ENCODE data around the gene ATP8A2.
"Not testable (repeated sequence)": the region's sequence is repeated elsewhere in the genome, so short reads cannot be mapped to it uniquely, and the experiment has no call there.

ATP8A2 gene

GRCh38 chr13:25371875-25372283, at the start of gene ATP8A2:
ATP8A2 (plus strand) TSS chr13:25371974; CDS start chr13:25372213, 239 bp downstream.
- DNase-seq (ENCODE audit: low spot score) = no peak

GRCh38 chr13:25324100-25324499, 47.7 kb upstream of the ATP8A2 start:
- DNase-seq (ENCODE audit: low spot score) = no peak

DNA sequence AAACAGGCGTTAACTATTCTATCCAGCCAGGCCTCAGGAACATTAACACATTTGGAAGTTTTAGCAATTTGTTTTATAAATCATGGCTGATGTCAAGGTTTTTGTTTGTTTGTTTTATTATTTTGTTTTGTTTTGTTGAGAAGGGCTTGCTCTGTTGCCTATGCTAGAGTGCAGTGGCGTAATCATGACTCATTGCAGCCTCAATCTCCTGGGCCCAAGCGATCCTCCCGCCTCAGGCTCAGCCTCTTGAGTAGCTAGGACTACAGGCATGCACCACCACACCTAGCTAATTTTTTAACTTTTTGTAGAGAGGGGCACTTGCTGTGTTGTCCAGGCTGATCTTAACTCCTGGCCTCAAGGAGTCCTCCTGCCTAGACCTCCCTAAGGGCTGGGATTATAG, 42.1 kb upstream of the ATP8A2 start:
- DNase-seq (ENCODE audit: low spot score) = no peak

GRCh38 chr13:25330541-25330940, 41.2 kb upstream of the ATP8A2 start:
- DNase-seq (ENCODE audit: low spot score) = no peak

- no peak for DNase-seq (ENCODE audit: low spot score)
These were observed 35.9 kb upstream of the ATP8A2 start for GRCh38 chr13:25335856-25336255.

DNA sequence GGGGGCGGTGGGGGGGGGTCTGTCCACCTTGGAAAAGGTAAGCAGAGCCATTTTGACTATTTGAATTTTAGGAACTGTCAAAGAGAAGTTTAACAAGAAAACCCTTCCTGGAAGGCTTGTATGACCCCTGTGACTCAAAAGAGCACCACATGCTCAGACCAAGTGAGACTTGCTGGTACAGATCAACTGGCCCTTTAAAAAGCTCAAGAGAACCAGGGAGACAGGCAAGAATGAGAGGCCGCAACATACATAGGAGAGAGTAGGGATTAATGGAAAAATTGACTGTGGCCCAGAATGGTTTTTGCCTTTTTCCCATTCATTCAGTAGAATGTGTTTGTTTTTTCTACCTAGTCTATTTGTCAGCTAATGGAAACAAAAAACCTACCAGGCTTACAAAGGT, 26.2 kb upstream of the ATP8A2 start:
- DNase-seq (ENCODE audit: low spot score) = no peak

DNA sequence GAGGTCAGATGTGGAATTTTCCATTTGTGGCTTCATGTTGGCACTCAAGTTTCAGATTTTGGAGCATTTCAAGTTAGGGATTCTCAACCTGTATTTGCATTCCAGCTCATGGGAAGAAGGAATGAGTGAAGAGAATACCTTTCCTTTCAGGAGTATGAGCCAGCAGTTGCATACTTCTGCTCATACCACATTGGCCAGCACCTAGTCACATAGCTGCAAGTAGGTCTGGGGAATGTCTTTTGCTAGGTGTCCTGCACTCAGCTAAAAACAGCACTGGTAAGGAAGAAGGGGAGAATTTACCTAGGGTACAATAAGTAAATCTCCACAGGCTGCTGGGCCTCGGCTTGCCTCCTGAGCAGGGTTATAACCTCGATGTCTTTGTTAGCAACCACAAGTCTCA, 24.6 kb upstream of the ATP8A2 start:
- no peak for DNase-seq (ENCODE audit: low spot score)

DNA sequence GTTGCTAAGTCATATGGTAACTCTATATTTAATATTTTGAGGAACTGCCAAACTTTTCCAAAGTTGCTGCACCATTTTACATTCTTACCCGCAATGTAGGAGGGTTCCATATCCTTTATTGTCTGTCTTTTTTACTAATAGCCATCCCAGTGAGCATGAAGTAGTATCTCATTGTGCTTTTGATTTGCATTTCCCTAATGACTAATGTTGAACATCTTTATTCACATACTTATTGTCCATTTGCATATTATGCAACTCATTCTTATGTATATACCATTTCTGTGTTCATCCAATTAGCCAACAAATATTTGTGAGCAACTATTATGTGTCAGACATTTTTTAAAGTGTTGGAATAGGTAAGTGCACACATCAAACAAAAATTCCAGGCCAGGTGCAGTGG, 20.4 kb upstream of the ATP8A2 start:
- DNase-seq (ENCODE audit: low spot score) = no peak

DNA sequence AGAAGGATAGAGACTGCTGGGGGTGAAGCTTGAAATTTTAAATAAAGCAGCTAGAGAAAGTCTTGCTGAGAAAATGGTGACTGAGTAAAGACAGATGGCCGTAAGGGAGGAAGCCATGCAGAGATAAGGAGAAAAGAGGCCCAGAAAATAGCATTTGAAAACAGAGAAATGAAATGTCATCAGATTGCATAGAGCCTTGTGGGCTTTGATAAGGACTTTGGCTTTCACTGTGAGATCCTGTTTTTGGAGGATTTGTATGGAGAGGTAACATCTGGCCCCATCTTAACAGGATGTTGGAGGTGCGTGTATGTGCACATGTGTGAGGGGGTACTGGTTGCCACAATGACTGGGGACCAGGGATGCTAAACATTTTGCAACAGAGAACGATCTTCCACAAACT, 19.5 kb upstream of the ATP8A2 start:
- DNase-seq (ENCODE audit: low spot score) = no peak

- no peak for DNase-seq (ENCODE audit: low spot score)
These were observed 19.0 kb upstream of the ATP8A2 start for GRCh38 chr13:25352806-25353205.

- DNase-seq (ENCODE audit: low spot score) = no peak
These were observed 18.4 kb upstream of the ATP8A2 start for GRCh38 chr13:25353344-25353743.

DNA sequence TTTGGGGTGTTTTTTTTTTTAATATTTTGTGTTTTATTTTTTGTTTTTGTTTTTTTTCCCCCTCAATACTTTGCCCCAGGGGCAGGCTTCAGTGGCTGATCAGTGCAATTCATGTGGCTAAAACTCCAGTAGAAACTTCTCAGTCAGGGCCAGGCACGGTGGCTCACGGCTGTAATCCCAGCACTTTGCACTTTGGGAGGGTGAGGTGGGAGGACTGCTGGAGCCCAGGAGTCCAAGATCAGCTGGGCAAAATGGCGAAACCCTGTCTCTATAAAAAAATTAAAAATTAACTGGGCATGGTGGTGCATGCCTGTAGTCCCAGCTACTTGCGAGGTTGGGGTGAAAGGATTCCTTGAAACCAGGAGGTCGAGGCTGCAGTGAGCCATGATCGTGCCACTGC, 17.4 kb upstream of the ATP8A2 start:
- DNase-seq (ENCODE audit: low spot score) = no peak

DNA sequence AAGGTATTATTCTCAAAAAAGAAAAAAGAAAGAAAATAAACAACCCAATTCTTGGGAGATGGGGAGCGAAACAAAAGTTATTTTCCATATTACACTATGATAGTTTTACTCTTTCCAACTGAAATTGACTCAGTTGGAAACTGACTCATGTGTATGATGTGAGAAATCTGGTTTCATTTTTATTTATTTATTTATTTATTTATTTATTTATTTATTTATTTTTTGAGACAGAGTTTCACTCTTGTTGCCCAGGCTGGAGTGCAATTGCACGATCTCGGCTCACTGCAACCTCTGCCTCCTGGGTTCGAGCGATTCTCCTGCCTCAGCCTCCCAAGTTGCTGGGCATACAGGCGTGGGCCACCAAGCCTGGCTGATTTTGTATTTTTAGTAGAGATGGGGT, 11.3 kb upstream of the ATP8A2 start:
- not testable (repeated sequence) for DNase-seq (ENCODE audit: low spot score)

GRCh38 chr13:25365720-25366235, 6.0 kb upstream of the ATP8A2 start:
- DNase-seq (ENCODE audit: low spot score) = no peak

- no peak for DNase-seq (ENCODE audit: low spot score)
These were observed 458 bp upstream of the ATP8A2 start for GRCh38 chr13:25371158-25371874.

GRCh38 chr13:25372284-25373081, 709 bp downstream of the ATP8A2 start:
- DNase-seq (ENCODE audit: low spot score) = no peak

DNA sequence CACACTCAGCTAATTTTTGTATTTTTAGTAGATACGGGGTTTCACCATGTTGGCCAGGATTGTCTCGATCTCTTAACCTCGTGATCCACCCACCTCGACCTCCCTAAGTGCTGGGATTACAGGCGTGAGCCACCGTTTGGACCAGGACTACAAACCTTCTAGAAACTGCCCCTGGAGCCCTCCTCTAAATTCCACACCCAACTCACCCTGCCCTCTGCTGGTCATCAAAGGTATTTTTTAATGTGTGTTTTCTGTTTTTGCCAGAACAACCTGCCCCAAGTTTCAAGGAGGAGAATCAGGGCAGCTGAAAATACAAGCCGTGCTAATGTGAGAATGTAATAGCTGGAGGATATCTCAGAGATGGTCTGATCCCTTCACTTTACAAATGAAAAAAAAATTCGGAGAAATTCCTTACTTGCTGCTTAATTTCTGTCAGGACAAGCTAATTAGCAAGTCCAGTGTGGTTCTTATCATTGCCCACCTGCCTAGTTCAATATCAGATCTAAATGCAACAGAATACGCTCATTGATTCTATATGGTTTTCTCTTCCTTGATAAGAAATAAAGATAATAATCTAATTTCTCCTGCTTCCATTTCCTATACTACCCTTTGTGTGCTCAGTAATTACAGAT, 4.1 kb downstream of the ATP8A2 start:
- DNase-seq (ENCODE audit: low spot score) = peak; percentile 60

DNA sequence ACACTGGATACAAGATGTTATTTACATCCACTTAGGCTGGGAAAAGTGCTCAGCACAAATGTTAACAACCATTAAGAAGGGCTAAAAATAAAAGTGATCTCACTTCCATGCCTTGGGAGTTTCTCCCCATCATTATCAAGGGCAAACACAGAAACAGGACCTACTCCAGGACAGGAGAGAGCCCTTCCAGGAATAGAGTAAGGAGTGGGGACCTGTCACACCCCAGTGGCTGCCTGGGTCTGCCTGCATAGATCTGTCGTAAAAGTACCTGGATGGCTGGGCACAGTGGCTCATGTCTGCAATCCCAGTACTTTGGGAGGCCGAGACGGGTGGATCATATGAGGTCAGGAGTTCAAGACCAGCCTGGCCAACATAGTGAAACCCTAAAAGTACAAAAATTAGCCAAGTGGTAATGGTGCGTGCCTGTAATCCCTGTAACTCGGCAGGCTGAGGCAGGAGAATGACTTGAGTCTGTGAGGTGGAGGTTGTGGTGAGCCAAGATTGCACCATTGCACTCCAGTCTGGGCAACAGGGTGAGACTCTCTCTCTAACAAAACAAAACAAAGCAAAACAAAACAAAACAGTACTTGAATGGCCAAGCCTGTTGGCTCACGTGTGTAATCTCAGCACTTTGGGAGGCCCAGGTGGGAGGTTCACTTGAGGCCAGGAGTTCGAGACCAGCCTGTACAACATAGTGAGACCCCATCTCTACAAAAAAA, 5.6 kb downstream of the ATP8A2 start:
- DNase-seq (ENCODE audit: low spot score) = no peak

DNA sequence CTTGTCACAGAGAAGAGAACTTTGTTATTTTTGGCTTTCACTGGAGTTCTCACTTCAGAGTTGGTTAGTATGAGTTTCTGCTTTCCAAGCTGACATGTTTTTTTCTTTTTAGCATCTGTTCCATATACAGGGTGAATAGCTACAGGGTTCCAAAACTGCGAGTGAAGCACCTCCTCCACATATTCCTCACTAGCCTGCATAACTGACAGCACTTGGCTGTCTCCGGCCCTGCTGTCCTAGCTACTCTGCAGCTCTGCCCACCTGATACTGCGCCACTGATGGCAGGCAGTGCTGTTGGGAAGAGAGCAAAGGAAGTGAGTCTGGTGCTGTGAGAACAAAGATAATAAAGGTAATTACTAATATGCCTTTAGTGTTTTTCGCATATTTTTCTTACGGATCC, 6.8 kb downstream of the ATP8A2 start:
- DNase-seq (ENCODE audit: low spot score) = no peak

GRCh38 chr13:25379011-25379410, 7.2 kb downstream of the ATP8A2 start:
- DNase-seq (ENCODE audit: low spot score) = no peak

DNA sequence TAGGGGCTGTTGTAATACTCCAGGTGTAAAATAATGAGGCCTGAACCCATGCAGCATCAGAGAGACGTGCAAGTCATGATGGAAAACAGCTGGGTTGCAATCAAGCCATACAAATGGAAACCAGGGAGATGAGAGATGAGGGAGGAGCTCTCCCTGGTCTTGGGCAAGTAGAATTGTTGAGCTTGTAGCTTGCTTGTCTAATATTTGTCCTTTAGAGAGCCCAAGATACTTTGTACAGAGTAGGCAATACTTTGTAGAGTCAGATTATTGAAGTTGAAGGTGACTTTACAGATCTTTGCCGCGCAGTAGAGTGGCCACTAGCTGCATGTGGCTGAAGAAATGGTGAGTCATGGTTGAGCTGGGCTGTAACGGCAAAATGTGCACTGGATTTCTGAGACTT, 8.3 kb downstream of the ATP8A2 start:
- no peak for DNase-seq (ENCODE audit: low spot score)

- no peak for DNase-seq (ENCODE audit: low spot score)
These were observed 9.1 kb downstream of the ATP8A2 start for GRCh38 chr13:25380741-25381324.

Measured in pons (tissue), 1 donor.